GM10266 (cell line): ENCODE data around the gene OR6V1.

ENCODE experiments used
- DNase-seq: peaks from one replicate; pipeline ENCODE4 v3.0.0; 2012; ENCODE audit errors: extremely low spot score
- TF ChIP-seq, protein P1 (sequence below): IDR thresholded peaks from 2 replicates; pipeline ENCODE4 v1.5.1; 2012; ENCODE audit warnings: mild to moderate bottlenecking, low read depth; ENCODE audit not compliant: control insufficient read depth, insufficient read depth; ENCODE audit errors: missing control alignments

OR6V1 gene

DNA sequence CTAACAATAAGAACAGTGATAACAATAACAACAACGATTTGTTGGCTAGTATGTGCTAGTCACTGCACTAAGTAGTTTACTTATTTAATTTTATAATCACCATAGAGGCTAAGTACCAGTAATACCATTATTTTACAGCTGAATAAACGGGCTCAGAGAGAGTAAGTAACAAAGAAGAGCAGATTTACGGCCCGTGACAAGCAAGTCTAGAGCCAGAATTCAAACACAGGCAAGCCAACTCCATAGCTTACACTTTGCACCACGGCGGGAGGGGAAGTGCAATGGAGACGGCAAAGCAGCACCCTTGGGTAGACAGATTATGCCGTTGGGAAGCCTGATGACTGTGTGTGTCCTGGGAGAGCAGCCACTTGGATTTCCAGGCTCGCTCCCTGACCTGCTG lies 1.2 kb upstream of the OR6V1 start:
- DNase-seq = no peak
- TF ChIP-seq, protein P1, sequence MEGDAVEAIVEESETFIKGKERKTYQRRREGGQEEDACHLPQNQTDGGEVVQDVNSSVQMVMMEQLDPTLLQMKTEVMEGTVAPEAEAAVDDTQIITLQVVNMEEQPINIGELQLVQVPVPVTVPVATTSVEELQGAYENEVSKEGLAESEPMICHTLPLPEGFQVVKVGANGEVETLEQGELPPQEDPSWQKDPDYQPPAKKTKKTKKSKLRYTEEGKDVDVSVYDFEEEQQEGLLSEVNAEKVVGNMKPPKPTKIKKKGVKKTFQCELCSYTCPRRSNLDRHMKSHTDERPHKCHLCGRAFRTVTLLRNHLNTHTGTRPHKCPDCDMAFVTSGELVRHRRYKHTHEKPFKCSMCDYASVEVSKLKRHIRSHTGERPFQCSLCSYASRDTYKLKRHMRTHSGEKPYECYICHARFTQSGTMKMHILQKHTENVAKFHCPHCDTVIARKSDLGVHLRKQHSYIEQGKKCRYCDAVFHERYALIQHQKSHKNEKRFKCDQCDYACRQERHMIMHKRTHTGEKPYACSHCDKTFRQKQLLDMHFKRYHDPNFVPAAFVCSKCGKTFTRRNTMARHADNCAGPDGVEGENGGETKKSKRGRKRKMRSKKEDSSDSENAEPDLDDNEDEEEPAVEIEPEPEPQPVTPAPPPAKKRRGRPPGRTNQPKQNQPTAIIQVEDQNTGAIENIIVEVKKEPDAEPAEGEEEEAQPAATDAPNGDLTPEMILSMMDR = no peak

DNA sequence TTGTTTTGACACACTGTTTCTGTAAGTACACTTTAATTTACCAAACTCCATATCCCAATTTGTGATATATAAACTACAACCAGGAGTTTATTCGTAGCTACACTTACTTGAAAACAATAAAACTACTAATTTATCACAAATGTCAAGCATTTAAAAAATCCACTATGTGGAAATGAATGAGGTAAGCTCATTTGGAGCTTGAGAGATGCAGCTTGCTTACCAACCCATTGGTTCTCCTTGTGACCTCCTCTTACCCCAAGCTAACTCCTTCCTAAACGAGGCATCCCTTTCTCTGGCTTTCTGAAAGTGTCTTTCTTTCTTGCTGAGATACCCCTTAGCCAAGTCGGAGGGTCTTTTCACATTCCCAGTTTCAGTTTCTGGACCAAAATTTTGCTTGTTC lies 2.5 kb downstream of the OR6V1 start:
- TF ChIP-seq, protein P1 = no peak
- no peak for DNase-seq

DNA sequence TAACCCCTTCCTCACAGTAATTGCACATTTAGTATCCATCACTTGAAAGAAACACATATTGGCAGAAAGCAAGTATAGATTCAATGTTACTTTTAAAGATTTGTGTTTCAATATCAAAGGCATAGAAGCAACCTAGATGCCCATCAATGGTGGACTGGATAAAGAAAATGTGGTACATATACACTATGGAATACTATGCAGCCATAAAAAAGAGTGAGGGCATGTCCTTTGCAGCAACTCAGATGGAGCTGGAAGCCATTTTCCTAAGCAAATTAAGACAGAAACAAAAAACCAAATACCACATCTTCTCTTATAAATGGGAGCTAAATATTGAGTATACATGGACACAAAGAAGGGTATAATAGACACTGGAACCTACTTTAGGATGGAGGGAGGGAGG lies 3.6 kb downstream of the OR6V1 start:
- TF ChIP-seq, protein P1 = no peak
- DNase-seq = no peak

DNA sequence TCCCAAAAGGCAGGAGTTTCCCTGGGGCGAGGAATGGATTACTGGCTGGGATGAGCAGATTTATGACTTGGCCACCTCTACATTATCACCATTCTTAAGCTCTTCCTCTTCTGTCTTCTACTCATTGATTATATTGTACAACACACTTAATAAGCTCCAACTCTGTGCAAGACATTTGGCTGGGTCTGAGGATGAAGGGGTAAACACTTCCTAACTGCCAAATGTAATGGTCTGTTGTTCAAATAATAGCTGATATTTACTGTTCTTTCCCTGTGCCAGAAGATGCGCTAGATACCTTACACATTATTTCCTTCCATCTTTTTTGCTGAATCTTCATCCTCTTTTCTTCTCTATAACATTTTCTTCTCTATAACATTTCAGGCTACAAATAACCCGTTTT lies 11.6 kb downstream of the OR6V1 start:
- TF ChIP-seq, protein P1 = no peak

DNA sequence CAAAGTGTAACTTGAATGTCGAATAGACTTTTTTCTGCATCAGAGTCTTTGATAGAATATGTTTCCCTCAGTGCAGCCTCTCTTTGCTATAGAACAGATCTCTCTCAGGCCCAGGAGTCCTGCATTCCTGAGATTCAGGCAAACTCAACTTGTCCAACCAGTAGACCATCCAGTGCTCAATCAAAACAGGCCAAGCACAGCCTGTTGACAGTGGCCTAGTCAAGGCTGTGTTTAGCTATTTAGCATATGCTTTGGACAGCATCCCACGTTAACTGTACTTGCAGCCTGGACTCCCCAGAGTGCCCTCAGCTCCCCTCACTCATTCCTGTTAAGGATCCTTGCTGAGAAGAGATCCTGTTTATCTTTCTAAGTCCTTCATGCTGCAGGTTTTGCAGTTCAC lies 16.3 kb downstream of the OR6V1 start:
- TF ChIP-seq, protein P1 = no peak
- DNase-seq = no peak

More for the DNA sequence above, 11.6 kb downstream of the OR6V1 start:
- no peak for DNase-seq

DNA sequence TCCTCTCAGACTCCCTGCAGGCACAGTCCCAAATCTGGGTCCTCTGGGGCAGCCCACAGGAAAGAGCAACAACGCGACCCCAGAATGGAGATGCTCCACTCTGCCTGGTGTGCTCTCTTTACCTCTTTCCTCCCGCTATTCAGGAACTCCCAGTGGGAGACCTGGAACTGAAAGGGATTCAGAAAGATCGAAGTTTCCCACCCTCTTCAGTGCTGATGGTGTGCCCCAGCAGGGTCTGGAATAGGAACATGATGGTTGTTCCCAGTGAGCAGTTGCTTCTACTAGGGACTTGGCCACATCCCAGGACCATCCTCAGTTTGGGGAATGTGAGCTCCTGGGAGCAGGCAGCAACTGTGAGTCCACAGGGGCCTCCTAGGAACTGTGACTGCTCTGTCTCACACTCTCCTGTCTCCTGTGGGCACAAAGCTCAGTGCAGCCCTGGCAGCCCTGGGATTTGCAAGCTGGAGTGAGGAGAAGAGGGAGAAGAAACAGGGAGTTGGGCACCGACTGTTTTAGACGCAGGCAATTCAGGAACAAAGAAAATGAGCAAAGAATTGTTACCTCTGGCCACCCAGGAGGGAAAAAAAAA lies 17.9 kb downstream of the OR6V1 start:
- DNase-seq = no peak
- TF ChIP-seq, protein P1 = no peak

DNA sequence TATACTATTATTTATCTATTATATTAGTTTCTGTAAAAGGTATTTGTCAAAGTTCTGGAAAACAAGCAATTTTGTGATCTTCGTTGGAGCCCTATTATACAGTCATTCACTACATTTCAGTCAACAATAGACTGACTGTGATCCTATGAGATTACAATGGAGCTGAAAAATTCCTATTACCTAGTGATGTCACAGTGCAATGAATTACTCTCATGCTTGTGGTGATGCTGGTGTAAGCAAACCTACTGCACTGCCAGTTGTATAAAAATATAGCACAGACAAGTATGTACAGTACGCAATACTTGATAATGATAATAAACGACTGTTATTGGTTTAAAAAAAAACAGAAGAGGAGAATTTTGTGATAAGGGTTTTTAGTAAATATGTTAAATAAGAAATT lies 21.4 kb downstream of the OR6V1 start:
- TF ChIP-seq, protein P1 = no peak
- no peak for DNase-seq
